Activated B cell treated with CpG ODN at 0.5 μM for 24 hours (primary cell): ENCODE measurements around the gene PAX5. TPM values are rescaled to one million over a fixed set of nuclear protein-coding genes. Genes with fewer than 3 reads are reported as not detected.
A peak's percentile ranks its signal among the peaks of the same experiment; 100 is the strongest.
"Not testable (repeated sequence)": the region's sequence is repeated elsewhere in the genome, so short reads cannot be mapped to it uniquely, and the experiment has no call there.

Experiments
- ATAC-seq: fragments of 200-7000 bp; cut with Tn5 transposase; one replicate; pipeline ENCODE4 v1.10.0; 2021; ENCODE audit warnings: low read depth, mild to moderate bottlenecking, moderate library complexity
- CTCF ChIA-PET: fragments of 350-600 bp; sonication (Branson Sonifier 250); formaldehyde crosslinking; loops from one replicate; lab custom pipeline; 2021; ENCODE audit warnings: antibody characterized with exemption; lab: Charles Lee
- POLR2A ChIA-PET: fragments of 350-600 bp; sonication (Branson Sonifier 250); formaldehyde crosslinking; loops from one replicate; lab custom pipeline; 2021; ENCODE audit warnings: antibody characterized with exemption; lab: Charles Lee
- DNase-seq: peaks from one replicate; pipeline ENCODE4 v3.0.0; 2022
- H3K27ac Mint-ChIP-seq: one replicate; pipeline ENCODE4 v1.8.0; 2020; ENCODE audit warnings: mixed read lengths
- H3K27me3 Mint-ChIP-seq: one replicate; pipeline ENCODE4 v1.8.0; 2021; ENCODE audit warnings: mixed read lengths
- H3K36me3 Mint-ChIP-seq: one replicate; pipeline ENCODE4 v1.8.0; 2021; ENCODE audit warnings: low read depth, mixed read lengths
- H3K4me1 Mint-ChIP-seq: one replicate; pipeline ENCODE4 v1.8.0; 2021; ENCODE audit warnings: mixed read lengths
- H3K4me3 Mint-ChIP-seq: one replicate; pipeline ENCODE4 v1.8.0; 2020; ENCODE audit warnings: mild to moderate bottlenecking, mixed read lengths
- H3K9me3 Mint-ChIP-seq: one replicate; pipeline ENCODE4 v1.8.0; 2020; ENCODE audit warnings: mixed read lengths
- intact Hi-C: fragments of 100-400 bp; cut with micrococcal nuclease; formaldehyde crosslinking; loops from one replicate; pipeline ENCODE4 v1.15.1; 2024
- total RNA-seq: library from RNA; stranded (reverse); gene quantifications from 2 replicates; pipeline ENCODE4 v1.2.3, GENCODE V29; 2022
- TF ChIP-seq, protein P1 (sequence below): fragments of 200-600 bp; IDR thresholded peaks from one replicate; pipeline ENCODE4 v1.8.0; 2022; ENCODE audit warnings: antibody characterized with exemption, mild to moderate bottlenecking

The PAX5 gene
- total RNA-seq, 1 donor from 2014 or later, result 619 TPM

DNA sequence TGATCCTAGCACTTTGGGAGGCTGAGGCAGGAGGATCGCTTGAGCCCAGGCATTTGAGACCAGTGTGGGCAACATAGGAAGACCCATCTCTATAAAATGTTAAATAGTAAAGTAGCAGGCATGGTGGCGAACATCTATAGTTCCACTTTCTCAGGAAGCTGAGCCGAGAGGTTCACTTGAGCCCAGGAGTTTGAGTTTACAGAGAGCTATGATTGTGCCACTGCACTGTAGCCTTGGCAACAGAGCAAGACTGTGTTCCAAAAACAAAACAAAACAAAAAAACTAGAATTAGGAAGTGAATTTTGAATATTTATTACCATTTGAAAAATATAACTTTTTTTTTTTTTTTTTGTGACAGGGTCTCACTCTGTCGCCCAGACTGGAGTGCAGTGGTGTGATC, 26.8 kb upstream of the PAX5 start:
- H3K4me3 Mint-ChIP-seq, result no peak overlapping the region
- no peaks in the 10 kb centered on the region for H3K9me3 Mint-ChIP-seq
- DNase-seq, result no peak
- intact Hi-C loops, result no loop called here
- TF ChIP-seq, protein P1, sequence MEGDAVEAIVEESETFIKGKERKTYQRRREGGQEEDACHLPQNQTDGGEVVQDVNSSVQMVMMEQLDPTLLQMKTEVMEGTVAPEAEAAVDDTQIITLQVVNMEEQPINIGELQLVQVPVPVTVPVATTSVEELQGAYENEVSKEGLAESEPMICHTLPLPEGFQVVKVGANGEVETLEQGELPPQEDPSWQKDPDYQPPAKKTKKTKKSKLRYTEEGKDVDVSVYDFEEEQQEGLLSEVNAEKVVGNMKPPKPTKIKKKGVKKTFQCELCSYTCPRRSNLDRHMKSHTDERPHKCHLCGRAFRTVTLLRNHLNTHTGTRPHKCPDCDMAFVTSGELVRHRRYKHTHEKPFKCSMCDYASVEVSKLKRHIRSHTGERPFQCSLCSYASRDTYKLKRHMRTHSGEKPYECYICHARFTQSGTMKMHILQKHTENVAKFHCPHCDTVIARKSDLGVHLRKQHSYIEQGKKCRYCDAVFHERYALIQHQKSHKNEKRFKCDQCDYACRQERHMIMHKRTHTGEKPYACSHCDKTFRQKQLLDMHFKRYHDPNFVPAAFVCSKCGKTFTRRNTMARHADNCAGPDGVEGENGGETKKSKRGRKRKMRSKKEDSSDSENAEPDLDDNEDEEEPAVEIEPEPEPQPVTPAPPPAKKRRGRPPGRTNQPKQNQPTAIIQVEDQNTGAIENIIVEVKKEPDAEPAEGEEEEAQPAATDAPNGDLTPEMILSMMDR, result no peak
- POLR2A ChIA-PET, result interaction anchor here (0.7 to 1.4 kb wide), 6 partner anchors 8 to 172 kb away, joined by 3 to 7 read pairs (median 6); no protein-coding TSS in a partner anchor
- no peaks in the 10 kb centered on the region for H3K36me3 Mint-ChIP-seq
- H3K27ac Mint-ChIP-seq, result no peak overlapping the region
- peak; percentile 66 for ATAC-seq
- CTCF ChIA-PET, result no interaction called here
- peaks cover 42% of the 10 kb centered on the region for H3K4me1 Mint-ChIP-seq
- no peaks in the 10 kb centered on the region for H3K27me3 Mint-ChIP-seq

DNA sequence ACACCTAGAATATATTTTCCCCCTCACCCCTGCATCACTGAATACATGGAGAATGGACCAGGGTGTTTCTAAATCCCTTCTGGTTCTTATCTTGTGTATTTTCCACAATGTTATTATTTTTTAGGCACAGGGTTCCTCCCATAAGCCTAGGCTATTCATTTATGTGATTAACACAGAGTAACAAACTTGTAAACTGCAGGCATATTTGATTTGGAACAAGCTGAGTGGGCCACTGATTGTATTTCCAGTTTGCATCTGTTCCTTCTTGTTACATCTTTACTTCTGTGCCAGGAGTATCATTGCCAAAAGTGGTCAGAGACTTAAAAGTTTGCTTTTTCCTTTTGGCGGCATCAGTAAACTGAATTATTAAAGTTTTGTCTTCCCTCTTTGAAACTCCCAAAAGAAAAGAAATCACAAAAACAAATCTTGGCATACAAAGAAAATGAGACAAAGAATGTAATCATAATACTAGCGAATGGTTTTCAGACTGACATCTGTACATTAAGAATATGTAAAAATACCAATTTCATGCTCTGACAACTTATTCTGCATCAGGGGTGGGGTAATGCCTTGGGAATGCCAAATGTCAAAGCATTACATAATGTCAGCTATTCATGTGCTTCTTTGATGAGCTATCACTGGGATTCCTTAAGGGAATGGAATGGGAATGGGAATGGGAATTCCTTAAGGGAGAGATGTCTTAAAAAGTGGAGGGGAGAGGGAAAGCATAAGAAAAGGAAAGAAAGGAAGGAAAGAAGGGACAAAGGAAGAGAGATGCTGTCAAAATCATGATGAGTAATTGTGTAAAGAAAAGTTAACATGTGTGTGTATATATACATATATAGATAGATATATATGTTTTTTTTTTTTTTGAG, 22.2 kb upstream of the PAX5 start:
- intact Hi-C loops, result no loop called here
- Mint-ChIP-seq H3K9me3 (no peaks in the 10 kb centered on the region), H3K4me3 (no peak overlapping the region), H3K27ac (no peak overlapping the region), H3K36me3 (no peaks in the 10 kb centered on the region), H3K27me3 (no peaks in the 10 kb centered on the region), H3K4me1 (peaks cover 27% of the 10 kb centered on the region)
- TF ChIP-seq, protein P1, result no peak
- DNase-seq (no peak), ATAC-seq (no peak)
- ChIA-PET CTCF (no interaction called here), POLR2A (no interaction called here)

DNA sequence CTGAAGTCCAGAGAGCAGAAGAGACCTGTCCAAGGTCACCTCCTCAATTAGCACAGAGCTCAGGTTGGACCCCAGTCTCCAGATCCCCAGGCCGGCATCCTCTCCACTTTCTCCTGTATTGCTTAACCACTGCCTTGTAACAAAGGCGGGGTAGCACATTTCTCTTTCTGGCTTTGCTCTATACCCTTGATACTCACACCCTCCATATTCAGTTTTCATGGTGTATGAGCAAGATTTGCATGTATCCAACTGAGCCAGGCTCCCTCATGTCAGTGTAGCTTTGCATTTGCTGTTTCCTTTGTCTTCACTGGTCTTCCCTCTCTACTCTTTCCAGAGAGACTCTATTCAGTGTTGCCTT, 20.3 kb upstream of the PAX5 start:
- POLR2A ChIA-PET, result interaction anchor here (1.0 to 1.4 kb wide), 3 partner anchors 11 to 26 kb away, joined by 3 to 8 read pairs (median 4); no protein-coding TSS in a partner anchor
- H3K9me3 Mint-ChIP-seq, intact Hi-C loops, H3K27ac Mint-ChIP-seq, H3K4me3 Mint-ChIP-seq, DNase-seq, CTCF ChIA-PET, H3K27me3 Mint-ChIP-seq, H3K36me3 Mint-ChIP-seq, ATAC-seq: not testable (repeated sequence)
- peaks cover 19% of the 10 kb centered on the region for H3K4me1 Mint-ChIP-seq

DNA sequence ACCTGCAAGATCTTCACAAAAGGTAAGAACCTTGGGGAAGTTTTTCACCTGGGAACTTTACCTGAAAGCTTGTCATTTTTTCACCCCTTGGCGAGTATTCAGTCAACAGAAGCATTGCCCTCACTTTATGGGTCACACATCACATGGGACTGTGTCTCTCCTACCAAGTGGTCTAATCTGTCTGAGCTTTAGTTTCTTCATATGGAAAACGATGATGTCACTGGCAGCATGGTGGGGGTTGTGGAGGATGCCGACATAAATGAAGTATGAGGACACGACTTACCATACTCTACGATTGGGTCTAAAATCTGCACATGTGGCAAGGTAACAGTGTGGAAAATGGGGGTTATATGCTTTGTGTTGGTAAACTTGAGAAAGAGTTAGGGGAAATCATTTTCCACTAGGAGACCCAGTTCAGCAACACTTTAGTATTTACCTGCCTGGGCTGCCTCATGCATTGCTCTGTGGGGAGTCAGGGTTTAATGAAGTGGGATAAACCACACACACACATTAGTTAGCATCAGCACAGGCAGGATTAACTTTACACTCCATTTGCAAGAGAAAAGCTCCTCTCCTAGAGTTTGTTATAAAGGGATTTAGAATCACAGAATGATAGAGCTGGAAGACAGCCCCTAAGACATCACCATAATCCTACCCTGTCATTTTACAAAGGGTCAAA, 19.8 kb upstream of the PAX5 start:
- H3K9me3 Mint-ChIP-seq, result no peaks in the 10 kb centered on the region
- TF ChIP-seq, protein P1, result no peak
- H3K27ac Mint-ChIP-seq, result no peak overlapping the region
- no peaks in the 10 kb centered on the region for H3K36me3 Mint-ChIP-seq
- ChIA-PET CTCF (no interaction called here), POLR2A (interaction anchor here (1.0 to 1.4 kb wide), 2 partner anchors 11 to 15 kb away, joined by 4 to 8 read pairs; no protein-coding TSS in a partner anchor)
- DNase-seq, result no peak
- H3K27me3 Mint-ChIP-seq, result no peaks in the 10 kb centered on the region
- intact Hi-C loops, result loop anchor here (2.0 kb wide), 1 partner anchor 13 kb away; no protein-coding TSS in a partner anchor
- H3K4me3 Mint-ChIP-seq, result no peak overlapping the region
- ATAC-seq, result no peak
- peaks cover 19% of the 10 kb centered on the region for H3K4me1 Mint-ChIP-seq

DNA sequence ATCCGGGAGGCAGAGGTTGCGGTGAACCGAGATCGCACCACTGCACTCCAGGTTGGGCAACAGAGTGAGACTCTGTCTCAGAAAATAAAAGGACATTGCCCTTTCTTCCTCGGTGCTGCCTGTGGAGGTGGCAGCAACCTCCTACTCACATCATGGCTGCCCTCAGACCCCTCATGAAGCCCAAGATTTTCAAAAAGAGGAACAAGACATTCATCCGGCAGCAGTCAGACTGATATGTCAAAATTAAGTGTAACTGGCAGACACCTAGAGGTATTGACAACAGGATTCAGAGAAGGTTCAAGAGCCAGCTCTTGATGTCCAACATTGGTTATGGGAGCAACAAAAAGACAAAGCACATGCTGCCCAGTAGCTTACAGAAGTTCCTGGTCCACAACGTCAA, 12.6 kb upstream of the PAX5 start:
- Mint-ChIP-seq H3K27me3 (no peaks in the 10 kb centered on the region), H3K4me1 (peaks cover 18% of the 10 kb centered on the region), H3K9me3 (no peaks in the 10 kb centered on the region), H3K36me3 (no peaks in the 10 kb centered on the region), H3K27ac (no peak overlapping the region), H3K4me3 (no peak overlapping the region)
- TF ChIP-seq, protein P1, result no peak
- ATAC-seq, result peak; percentile 67
- ChIA-PET CTCF (no interaction called here), POLR2A (interaction anchor here (2.8 kb wide), 1 partner anchor 10 kb away, joined by 10 read pairs; no protein-coding TSS in a partner anchor)
- DNase-seq, result no peak
- intact Hi-C loops, result no loop called here
